SK-N-SH (cell line): ENCODE data around the gene ZDHHC11. TPM values are rescaled to one million over a fixed set of nuclear protein-coding genes. Genes with fewer than 3 reads are reported as not detected.

ENCODE experiments used
- CTCF ChIA-PET: fragments of 300-600, 350-600 bp; formaldehyde crosslinking; extraction: SDS; loops from one replicate; lab custom pipeline; 2021; lab: Yijun Ruan, JAX
- POLR2A ChIA-PET: fragments of 350-600 bp; sonication (Branson Sonifier 250); formaldehyde crosslinking; extraction: SDS; loops from one replicate; lab custom pipeline; 2020; ENCODE audit warnings: antibody characterized with exemption, inconsistent platforms; lab: Yijun Ruan, JAX
- DNase-seq: peaks from one replicate; pipeline ENCODE4 v3.0.0; 2012
- H2AFZ ChIP-seq: fragments of 200-600 bp; sonication (generic); 2 replicates; pipeline ENCODE4 v1.8.1; 2016; ENCODE audit warnings: antibody characterized with exemption, mild to moderate bottlenecking, low read depth
- H3F3A ChIP-seq: fragments of 200-600 bp; sonication (generic); replicated peaks from 2 replicates; pipeline ENCODE3; 2016; ENCODE audit warnings: antibody characterized with exemption, mild to moderate bottlenecking; ENCODE audit not compliant: insufficient read depth
- H3K27ac ChIP-seq, 2 experiments: fragments of 200-500 bp in 1 of 2; fragments of 200-600 bp in 1 of 2; sonication (Bioruptor generic) in 1 of 2; sonication (generic), shearing (Covaris generic) in 1 of 2; 2 replicates each; pipeline versions ENCODE4 v1.5.1 to v1.6.1; 2014 to 2016; ENCODE audit warnings: low read depth in 2 of 2, inconsistent platforms in 1 of 2, low read length in 1 of 2, mild to moderate bottlenecking in 1 of 2, mixed read lengths in 1 of 2
- H3K27me3 ChIP-seq: fragments of 200-600 bp; sonication (generic), shearing (Covaris generic); 2 replicates; pipeline ENCODE4 v1.6.1; 2016; ENCODE audit warnings: mixed run types; ENCODE audit not compliant: insufficient read depth
- H3K36me3 ChIP-seq, 2 experiments: fragments of 200-500 bp in 1 of 2; fragments of 200-600 bp in 1 of 2; sonication (Bioruptor generic) in 1 of 2; sonication (generic) in 1 of 2; replicated peaks in 1 of 2; 2 replicates each; pipeline versions ENCODE3 to v1.5.1; 2014 to 2016; ENCODE audit warnings: low read length in 1 of 2, mild to moderate bottlenecking in 1 of 2; ENCODE audit not compliant: insufficient read depth in 2 of 2, control insufficient read depth in 1 of 2
- H3K4me1 ChIP-seq, 2 experiments: fragments of 200-500 bp in 1 of 2; fragments of 200-600 bp in 1 of 2; sonication (Bioruptor generic) in 1 of 2; sonication (generic), shearing (Covaris generic) in 1 of 2; 2 replicates each; pipeline versions ENCODE4 v1.5.1 to v1.6.1; 2014 to 2016; ENCODE audit warnings: low read depth in 1 of 2, low read length in 1 of 2, mixed run types in 1 of 2; ENCODE audit not compliant: insufficient read depth in 2 of 2, control insufficient read depth in 1 of 2
- H3K4me2 ChIP-seq: fragments of 200-600 bp; sonication (generic), shearing (Covaris generic); 2 replicates; pipeline ENCODE4 v1.6.1; 2017; ENCODE audit warnings: mixed run types
- H3K4me3 ChIP-seq, 2 experiments: fragments of 200-500 bp in 1 of 2; fragments of 200-600 bp in 1 of 2; sonication (Bioruptor generic) in 1 of 2; sonication (generic), shearing (Covaris generic) in 1 of 2; 2 replicates each; pipeline versions ENCODE4 v1.5.1 to v1.8.1; 2014 to 2016; ENCODE audit warnings: low read depth in 2 of 2, inconsistent platforms in 1 of 2, low read length in 1 of 2, mild to moderate bottlenecking in 1 of 2, mixed read lengths in 1 of 2, moderate library complexity in 1 of 2
- H3K79me2 ChIP-seq: fragments of 200-600 bp; sonication (generic); 2 replicates; pipeline ENCODE4 v1.8.1; 2017; ENCODE audit warnings: mild to moderate bottlenecking; ENCODE audit not compliant: insufficient read depth
- H3K9ac ChIP-seq: fragments of 200-600 bp; sonication (generic); 2 replicates; pipeline ENCODE4 v1.6.1; 2017; ENCODE audit warnings: mixed run types
- H3K9me2 ChIP-seq: fragments of 200-600 bp; sonication (generic); 2 replicates; pipeline ENCODE4 v1.6.1; 2017; ENCODE audit warnings: mixed run types
- H3K9me3 ChIP-seq: fragments of 200-600 bp; sonication (generic); 2 replicates; pipeline ENCODE4 v1.6.1; 2017; ENCODE audit warnings: mixed run types, mild to moderate bottlenecking, moderate library complexity
- H4K20me1 ChIP-seq: fragments of 200-600 bp; sonication (generic); 2 replicates; pipeline ENCODE4 v1.6.1; 2017; ENCODE audit warnings: mild to moderate bottlenecking, mixed run types; ENCODE audit not compliant: insufficient read depth
- CHD2 ChIP-seq: fragments of 150-350 bp; IDR thresholded peaks from 2 replicates; pipeline ENCODE4 v1.6.1; 2018; ENCODE audit warnings: low read length; ENCODE audit not compliant: partially characterized antibody
- EZH2phosphoT487 ChIP-seq: fragments of 200-600 bp; sonication (generic); IDR thresholded peaks from 2 replicates; pipeline ENCODE4 v1.6.1; 2017; ENCODE audit warnings: low read depth, mixed run types, mild to moderate bottlenecking, antibody characterized with exemption, moderate library complexity, borderline replicate concordance
- FOSL2 ChIP-seq: IDR thresholded peaks from 2 replicates; pipeline ENCODE4 v1.4.0; 2012; ENCODE audit warnings: low read depth, mild to moderate bottlenecking, moderate library complexity, borderline replicate concordance
- FOXM1 ChIP-seq: IDR thresholded peaks from 2 replicates; pipeline ENCODE4 v1.4.0; 2012; ENCODE audit warnings: low read depth, mild to moderate bottlenecking
- JUND ChIP-seq: IDR thresholded peaks from 2 replicates; pipeline ENCODE4 v1.4.0; 2012
- MEF2A ChIP-seq: IDR thresholded peaks from 2 replicates; pipeline ENCODE4 v1.4.0; 2012; ENCODE audit warnings: low read depth, borderline replicate concordance
- NFIC ChIP-seq: IDR thresholded peaks from 2 replicates; pipeline ENCODE4 v1.4.0; 2012; ENCODE audit warnings: borderline replicate concordance
- NRF1 ChIP-seq: IDR thresholded peaks from 2 replicates; pipeline ENCODE4 v1.6.1; 2012; ENCODE audit warnings: low read depth, mild to moderate bottlenecking, low read length
- PBX3 ChIP-seq: IDR thresholded peaks from 2 replicates; pipeline ENCODE4; 2012
- POLR2AphosphoS5 ChIP-seq: IDR thresholded peaks from 2 replicates; pipeline ENCODE4 v1.6.1; 2012; ENCODE audit warnings: low read depth, low read length
- RCOR1 ChIP-seq: fragments of 150-350 bp; IDR thresholded peaks from 2 replicates; pipeline ENCODE4 v1.6.1; 2017; ENCODE audit warnings: antibody characterized with exemption, low read length
- RFX5 ChIP-seq: IDR thresholded peaks from 2 replicates; pipeline ENCODE4 v1.6.1; 2012; ENCODE audit warnings: mild to moderate bottlenecking, improper control_type of control experiment, low read length
- RXRA ChIP-seq: IDR thresholded peaks from 2 replicates; pipeline ENCODE4 v1.4.0; 2012; ENCODE audit warnings: low read depth, mild to moderate bottlenecking, borderline replicate concordance
- SIN3A ChIP-seq: IDR thresholded peaks from 2 replicates; pipeline ENCODE4 v1.6.1; 2012; ENCODE audit warnings: low read depth, mild to moderate bottlenecking, low read length, moderate library complexity, borderline replicate concordance
- SMC3 ChIP-seq: IDR thresholded peaks from 2 replicates; pipeline ENCODE4 v1.6.1; 2012; ENCODE audit warnings: low read depth, low read length, improper control_type of control experiment
- TCF12 ChIP-seq: IDR thresholded peaks from 2 replicates; pipeline ENCODE4 v1.4.0; 2012
- USF2 ChIP-seq: fragments of 150-350 bp; IDR thresholded peaks from 2 replicates; pipeline ENCODE4 v1.6.1; 2017; ENCODE audit warnings: antibody characterized with exemption, low read length, low read depth, borderline replicate concordance
- YY1 ChIP-seq: IDR thresholded peaks from 2 replicates; pipeline ENCODE4 v1.4.0; 2012; ENCODE audit warnings: low read depth, mild to moderate bottlenecking
- WGBS: methylation state at CpG from one replicate; pipeline ENCODE4 v1.1.6; 2017; ENCODE audit warnings: low lambda C conversion rate; 5-methylcytosine and 5-hydroxymethylcytosine counted together
- polyA plus RNA-seq, 3 experiments: library from polyadenylated mRNA; depleted of rRNA; stranded (reverse); fragments of >200 nt; gene quantifications; 2 replicates each; pipeline ENCODE4 v1.2.3, GENCODE V29; 2012
- TF ChIP-seq, protein P1 (sequence below): IDR thresholded peaks from 2 replicates; pipeline ENCODE4 v1.4.0; 2012; ENCODE audit warnings: low read depth, borderline replicate concordance
- TF ChIP-seq, protein P2 (sequence below): fragments of 200-600 bp; sonication (generic); IDR thresholded peaks from 2 replicates; pipeline ENCODE4 v1.6.1; 2017; ENCODE audit warnings: antibody characterized with exemption, mild to moderate bottlenecking, moderate library complexity
- TF ChIP-seq, protein P3 (sequence below): IDR thresholded peaks from 2 replicates; pipeline ENCODE4 v1.4.0; 2012; ENCODE audit warnings: low read depth, borderline replicate concordance

Gene ZDHHC11
- polyA plus RNA-seq, 1 of the 3 experiments (the other 2 are of a cell fraction): 0.76 TPM

DNA sequence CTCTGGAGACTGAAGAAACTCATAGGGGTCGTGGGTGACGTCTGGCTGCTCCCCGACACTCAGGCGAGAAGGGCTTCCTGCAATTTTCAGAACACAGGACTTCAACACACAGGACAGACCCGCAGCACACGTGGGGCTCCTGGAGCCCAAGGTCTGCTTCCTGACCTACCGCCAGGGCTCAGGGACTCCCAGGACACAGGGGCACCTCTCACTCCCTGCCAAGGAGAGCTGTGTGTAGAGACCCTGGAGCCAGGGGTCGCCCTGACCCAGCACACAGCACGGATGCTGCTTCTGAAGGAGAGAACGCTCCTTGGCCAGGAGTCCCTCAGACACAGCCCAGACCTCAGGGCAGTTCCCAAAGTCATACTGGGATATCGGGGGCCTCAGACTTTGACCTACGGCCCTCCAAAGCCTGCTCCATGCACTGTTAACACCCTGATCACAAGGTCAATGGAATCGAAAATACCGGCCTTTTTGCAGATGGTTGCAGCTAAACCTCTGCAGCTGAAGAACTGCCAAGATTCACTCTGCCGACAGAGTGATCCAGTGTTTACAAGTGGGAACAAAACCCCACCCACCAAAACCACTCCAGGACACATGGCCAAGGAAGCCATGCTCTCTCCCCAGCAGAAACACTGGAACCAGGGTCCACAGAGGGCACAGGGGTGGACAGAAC lies 13.8 kb upstream of the ZDHHC11 start:
- Histone ChIP-seq H3K9me2 (no peaks in the 10 kb centered on the region), H3K4me3 (no peak overlapping the region), H3K4me2 (no peak overlapping the region), H3K27ac (no peak overlapping the region), H3K27me3 (no peaks in the 10 kb centered on the region)
- DNase-seq: no peak
- CTCF ChIA-PET: interaction anchor here (0.8 to 1.4 kb wide), 2 partner anchors 38 to 418 kb away, joined by 3 to 4 read pairs; no protein-coding TSS in a partner anchor
- TF ChIP-seq PBX3: no peak
- TF ChIP-seq POLR2AphosphoS5: no peak
- TF ChIP-seq SMC3: no peak
- no peak for TF ChIP-seq NFIC
- TF ChIP-seq RCOR1: no peak
- TF ChIP-seq FOXM1: no peak
- no peak for TF ChIP-seq EZH2phosphoT487
- TF ChIP-seq USF2: no peak
- TF ChIP-seq, protein P1, sequence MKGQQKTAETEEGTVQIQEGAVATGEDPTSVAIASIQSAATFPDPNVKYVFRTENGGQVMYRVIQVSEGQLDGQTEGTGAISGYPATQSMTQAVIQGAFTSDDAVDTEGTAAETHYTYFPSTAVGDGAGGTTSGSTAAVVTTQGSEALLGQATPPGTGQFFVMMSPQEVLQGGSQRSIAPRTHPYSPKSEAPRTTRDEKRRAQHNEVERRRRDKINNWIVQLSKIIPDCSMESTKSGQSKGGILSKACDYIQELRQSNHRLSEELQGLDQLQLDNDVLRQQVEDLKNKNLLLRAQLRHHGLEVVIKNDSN: no peak
- TF ChIP-seq YY1: no peak
- TF ChIP-seq MEF2A: no peak
- TF ChIP-seq JUND: no peak
- no peak for TF ChIP-seq SIN3A
- TF ChIP-seq, all 33 proteins: peak for 0
- no peaks in the 10 kb centered on the region for H3F3A ChIP-seq
- H3K9me3 ChIP-seq: no peaks in the 10 kb centered on the region
- H4K20me1 ChIP-seq: no peaks in the 10 kb centered on the region
- no peak overlapping the region for H2AFZ ChIP-seq
- no peaks in the 10 kb centered on the region for H3K4me1 ChIP-seq
- H3K36me3 ChIP-seq: peaks cover 12 to 71% of the 10 kb centered on the region in 2 experiments
- POLR2A ChIA-PET: no interaction called here
- no peaks in the 10 kb centered on the region for H3K79me2 ChIP-seq
- no peak overlapping the region for H3K9ac ChIP-seq
- 86% methylated on average over 12 of the region's 15 CpGs for WGBS

DNA sequence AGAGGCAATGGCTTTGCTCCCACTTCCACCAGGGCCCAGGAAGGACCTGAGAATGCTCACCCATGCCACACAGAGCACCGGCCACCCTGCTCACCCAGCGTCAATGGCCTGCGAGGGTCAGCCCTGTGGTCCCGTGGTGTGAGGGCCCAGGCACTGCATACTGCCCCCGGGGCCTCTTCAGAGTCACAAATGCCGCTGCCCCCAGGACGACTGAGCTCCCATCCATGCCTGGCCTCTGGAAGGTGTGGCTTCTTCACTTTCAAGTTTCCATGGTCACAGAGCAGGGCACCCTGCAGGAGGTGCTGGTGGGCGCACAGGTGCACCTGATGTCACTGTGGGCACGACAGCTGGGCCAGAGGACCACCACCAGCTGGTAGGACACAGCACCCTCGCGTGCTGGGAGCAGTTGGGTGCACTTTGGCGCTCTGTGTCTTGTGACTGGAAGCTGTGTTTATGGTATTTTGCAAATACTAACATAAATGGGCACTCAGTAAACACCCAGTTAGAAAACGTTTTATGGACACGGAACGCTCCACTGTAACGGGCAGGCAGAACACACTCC lies 12.5 kb upstream of the ZDHHC11 start:
- WGBS: 91% methylated on average over 14 of the region's 16 CpGs
- no peak overlapping the region for H3K4me2 ChIP-seq
- no peaks in the 10 kb centered on the region for H3K27me3 ChIP-seq
- peaks cover 0 to 58% of the 10 kb centered on the region in 2 experiments for H3K36me3 ChIP-seq
- no peak overlapping the region for H3K9ac ChIP-seq
- no peak for TF ChIP-seq RCOR1
- no peak for TF ChIP-seq CHD2
- TF ChIP-seq FOSL2: no peak
- TF ChIP-seq RXRA: no peak
- TF ChIP-seq RFX5: no peak
- no peak for TF ChIP-seq USF2
- TF ChIP-seq, protein P2, sequence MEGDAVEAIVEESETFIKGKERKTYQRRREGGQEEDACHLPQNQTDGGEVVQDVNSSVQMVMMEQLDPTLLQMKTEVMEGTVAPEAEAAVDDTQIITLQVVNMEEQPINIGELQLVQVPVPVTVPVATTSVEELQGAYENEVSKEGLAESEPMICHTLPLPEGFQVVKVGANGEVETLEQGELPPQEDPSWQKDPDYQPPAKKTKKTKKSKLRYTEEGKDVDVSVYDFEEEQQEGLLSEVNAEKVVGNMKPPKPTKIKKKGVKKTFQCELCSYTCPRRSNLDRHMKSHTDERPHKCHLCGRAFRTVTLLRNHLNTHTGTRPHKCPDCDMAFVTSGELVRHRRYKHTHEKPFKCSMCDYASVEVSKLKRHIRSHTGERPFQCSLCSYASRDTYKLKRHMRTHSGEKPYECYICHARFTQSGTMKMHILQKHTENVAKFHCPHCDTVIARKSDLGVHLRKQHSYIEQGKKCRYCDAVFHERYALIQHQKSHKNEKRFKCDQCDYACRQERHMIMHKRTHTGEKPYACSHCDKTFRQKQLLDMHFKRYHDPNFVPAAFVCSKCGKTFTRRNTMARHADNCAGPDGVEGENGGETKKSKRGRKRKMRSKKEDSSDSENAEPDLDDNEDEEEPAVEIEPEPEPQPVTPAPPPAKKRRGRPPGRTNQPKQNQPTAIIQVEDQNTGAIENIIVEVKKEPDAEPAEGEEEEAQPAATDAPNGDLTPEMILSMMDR: no peak
- TF ChIP-seq TCF12: no peak
- TF ChIP-seq, protein P3, sequence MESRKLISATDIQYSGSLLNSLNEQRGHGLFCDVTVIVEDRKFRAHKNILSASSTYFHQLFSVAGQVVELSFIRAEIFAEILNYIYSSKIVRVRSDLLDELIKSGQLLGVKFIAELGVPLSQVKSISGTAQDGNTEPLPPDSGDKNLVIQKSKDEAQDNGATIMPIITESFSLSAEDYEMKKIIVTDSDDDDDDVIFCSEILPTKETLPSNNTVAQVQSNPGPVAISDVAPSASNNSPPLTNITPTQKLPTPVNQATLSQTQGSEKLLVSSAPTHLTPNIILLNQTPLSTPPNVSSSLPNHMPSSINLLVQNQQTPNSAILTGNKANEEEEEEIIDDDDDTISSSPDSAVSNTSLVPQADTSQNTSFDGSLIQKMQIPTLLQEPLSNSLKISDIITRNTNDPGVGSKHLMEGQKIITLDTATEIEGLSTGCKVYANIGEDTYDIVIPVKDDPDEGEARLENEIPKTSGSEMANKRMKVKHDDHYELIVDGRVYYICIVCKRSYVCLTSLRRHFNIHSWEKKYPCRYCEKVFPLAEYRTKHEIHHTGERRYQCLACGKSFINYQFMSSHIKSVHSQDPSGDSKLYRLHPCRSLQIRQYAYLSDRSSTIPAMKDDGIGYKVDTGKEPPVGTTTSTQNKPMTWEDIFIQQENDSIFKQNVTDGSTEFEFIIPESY: no peak
- TF ChIP-seq NRF1: no peak
- no peaks in the 10 kb centered on the region for H3K4me1 ChIP-seq
- H3K27ac ChIP-seq: no peak overlapping the region
- no peak for DNase-seq
- H3K9me3 ChIP-seq: no peaks in the 10 kb centered on the region
- ChIA-PET POLR2A (no interaction called here), CTCF (no interaction called here)
- no peaks in the 10 kb centered on the region for H3F3A ChIP-seq
- H3K9me2 ChIP-seq: no peaks in the 10 kb centered on the region
- H3K79me2 ChIP-seq: no peaks in the 10 kb centered on the region
- H2AFZ ChIP-seq: no peak overlapping the region
- H4K20me1 ChIP-seq: no peaks in the 10 kb centered on the region
- no peak overlapping the region for H3K4me3 ChIP-seq
